Activated B cell treated with CpG ODN at 0.5 μM for 24 hours (primary cell): ENCODE results near the gene CENPC. TPM values are rescaled to one million over a fixed set of nuclear protein-coding genes. Genes with fewer than 3 reads are reported as not detected.
"Not testable (repeated sequence)": the region's sequence is repeated elsewhere in the genome, so short reads cannot be mapped to it uniquely, and the experiment has no call there.

Experiments
- ATAC-seq: fragments of 200-7000 bp; cut with Tn5 transposase; one replicate; pipeline ENCODE4 v1.10.0; 2021; ENCODE audit warnings: low read depth, mild to moderate bottlenecking, moderate library complexity
- CTCF ChIA-PET: fragments of 350-600 bp; sonication (Branson Sonifier 250); formaldehyde crosslinking; loops from one replicate; lab custom pipeline; 2021; ENCODE audit warnings: antibody characterized with exemption; lab: Charles Lee
- POLR2A ChIA-PET: fragments of 350-600 bp; sonication (Branson Sonifier 250); formaldehyde crosslinking; loops from one replicate; lab custom pipeline; 2021; ENCODE audit warnings: antibody characterized with exemption; lab: Charles Lee
- DNase-seq: peaks from one replicate; pipeline ENCODE4 v3.0.0; 2022
- H3K27ac Mint-ChIP-seq: one replicate; pipeline ENCODE4 v1.8.0; 2020; ENCODE audit warnings: mixed read lengths
- H3K27me3 Mint-ChIP-seq: one replicate; pipeline ENCODE4 v1.8.0; 2021; ENCODE audit warnings: mixed read lengths
- H3K36me3 Mint-ChIP-seq: one replicate; pipeline ENCODE4 v1.8.0; 2021; ENCODE audit warnings: low read depth, mixed read lengths
- H3K4me1 Mint-ChIP-seq: one replicate; pipeline ENCODE4 v1.8.0; 2021; ENCODE audit warnings: mixed read lengths
- H3K4me3 Mint-ChIP-seq: one replicate; pipeline ENCODE4 v1.8.0; 2020; ENCODE audit warnings: mild to moderate bottlenecking, mixed read lengths
- H3K9me3 Mint-ChIP-seq: one replicate; pipeline ENCODE4 v1.8.0; 2020; ENCODE audit warnings: mixed read lengths
- intact Hi-C: fragments of 100-400 bp; cut with micrococcal nuclease; formaldehyde crosslinking; loops from one replicate; pipeline ENCODE4 v1.15.1; 2024
- total RNA-seq: library from RNA; stranded (reverse); gene quantifications from 2 replicates; pipeline ENCODE4 v1.2.3, GENCODE V29; 2022
- TF ChIP-seq, protein P1 (sequence below): fragments of 200-600 bp; IDR thresholded peaks from one replicate; pipeline ENCODE4 v1.8.0; 2022; ENCODE audit warnings: antibody characterized with exemption, mild to moderate bottlenecking

Gene CENPC
- total RNA-seq, 1 donor from 2014 or later: 46.0 TPM

DNA sequence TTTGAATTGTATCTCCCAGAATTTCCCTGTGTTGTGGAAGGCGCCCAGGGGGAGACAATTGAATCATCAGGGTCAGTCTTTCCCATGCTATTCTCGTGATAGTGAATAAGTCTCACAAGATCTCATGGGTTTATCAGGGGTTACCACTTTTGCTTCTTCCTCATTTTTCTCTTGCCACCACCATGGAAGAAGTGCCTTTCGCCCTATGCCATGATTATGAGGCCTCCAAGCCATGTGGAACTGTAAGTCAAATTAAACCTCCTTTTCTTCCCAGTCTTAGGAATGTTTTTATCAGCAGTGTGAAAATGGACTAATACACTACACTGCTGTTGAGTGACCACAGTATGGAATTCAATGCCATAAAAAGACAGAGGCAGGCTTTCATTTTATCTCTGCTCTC lies 12.2 kb downstream of the CENPC start:
- Mint-ChIP-seq H3K27ac (no peak overlapping the region), H3K27me3 (no peaks in the 10 kb centered on the region), H3K36me3 (peaks cover 84% of the 10 kb centered on the region), H3K4me3 (no peak overlapping the region), H3K9me3 (peaks cover 1% of the 10 kb centered on the region), H3K4me1 (peaks cover 10% of the 10 kb centered on the region)
- intact Hi-C loops: no loop called here
- ChIA-PET POLR2A (no interaction called here), CTCF (no interaction called here)
- DNase-seq: no peak
- TF ChIP-seq, protein P1, sequence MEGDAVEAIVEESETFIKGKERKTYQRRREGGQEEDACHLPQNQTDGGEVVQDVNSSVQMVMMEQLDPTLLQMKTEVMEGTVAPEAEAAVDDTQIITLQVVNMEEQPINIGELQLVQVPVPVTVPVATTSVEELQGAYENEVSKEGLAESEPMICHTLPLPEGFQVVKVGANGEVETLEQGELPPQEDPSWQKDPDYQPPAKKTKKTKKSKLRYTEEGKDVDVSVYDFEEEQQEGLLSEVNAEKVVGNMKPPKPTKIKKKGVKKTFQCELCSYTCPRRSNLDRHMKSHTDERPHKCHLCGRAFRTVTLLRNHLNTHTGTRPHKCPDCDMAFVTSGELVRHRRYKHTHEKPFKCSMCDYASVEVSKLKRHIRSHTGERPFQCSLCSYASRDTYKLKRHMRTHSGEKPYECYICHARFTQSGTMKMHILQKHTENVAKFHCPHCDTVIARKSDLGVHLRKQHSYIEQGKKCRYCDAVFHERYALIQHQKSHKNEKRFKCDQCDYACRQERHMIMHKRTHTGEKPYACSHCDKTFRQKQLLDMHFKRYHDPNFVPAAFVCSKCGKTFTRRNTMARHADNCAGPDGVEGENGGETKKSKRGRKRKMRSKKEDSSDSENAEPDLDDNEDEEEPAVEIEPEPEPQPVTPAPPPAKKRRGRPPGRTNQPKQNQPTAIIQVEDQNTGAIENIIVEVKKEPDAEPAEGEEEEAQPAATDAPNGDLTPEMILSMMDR: no peak
- ATAC-seq: no peak

DNA sequence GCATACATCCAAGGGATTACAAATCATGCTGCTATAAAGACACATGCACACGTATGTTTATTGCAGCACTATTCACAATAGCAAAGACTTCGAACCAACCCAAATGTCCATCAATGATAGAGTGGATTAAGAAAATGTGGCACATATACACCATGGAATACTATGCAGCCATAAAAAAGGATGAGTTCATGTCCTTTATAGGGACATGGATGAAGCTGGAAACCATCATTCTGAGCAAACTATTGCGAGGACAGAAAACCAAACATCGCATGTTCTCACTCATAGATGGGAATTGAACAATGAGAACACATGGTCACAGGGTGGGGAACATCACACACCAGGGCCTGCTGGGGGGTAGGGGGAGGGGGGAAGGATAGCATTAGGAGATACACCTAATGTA lies 12.9 kb downstream of the CENPC start:
- H3K27ac Mint-ChIP-seq, H3K27me3 Mint-ChIP-seq, DNase-seq, H3K9me3 Mint-ChIP-seq, ATAC-seq, CTCF ChIA-PET, H3K4me3 Mint-ChIP-seq, intact Hi-C loops: not testable (repeated sequence)
- peaks cover 14% of the 10 kb centered on the region for H3K4me1 Mint-ChIP-seq
- peaks cover 82% of the 10 kb centered on the region for H3K36me3 Mint-ChIP-seq
- POLR2A ChIA-PET: interaction anchor here (0.7 kb wide), 1 partner anchor 92 kb away, joined by 5 read pairs; no protein-coding TSS in a partner anchor

DNA sequence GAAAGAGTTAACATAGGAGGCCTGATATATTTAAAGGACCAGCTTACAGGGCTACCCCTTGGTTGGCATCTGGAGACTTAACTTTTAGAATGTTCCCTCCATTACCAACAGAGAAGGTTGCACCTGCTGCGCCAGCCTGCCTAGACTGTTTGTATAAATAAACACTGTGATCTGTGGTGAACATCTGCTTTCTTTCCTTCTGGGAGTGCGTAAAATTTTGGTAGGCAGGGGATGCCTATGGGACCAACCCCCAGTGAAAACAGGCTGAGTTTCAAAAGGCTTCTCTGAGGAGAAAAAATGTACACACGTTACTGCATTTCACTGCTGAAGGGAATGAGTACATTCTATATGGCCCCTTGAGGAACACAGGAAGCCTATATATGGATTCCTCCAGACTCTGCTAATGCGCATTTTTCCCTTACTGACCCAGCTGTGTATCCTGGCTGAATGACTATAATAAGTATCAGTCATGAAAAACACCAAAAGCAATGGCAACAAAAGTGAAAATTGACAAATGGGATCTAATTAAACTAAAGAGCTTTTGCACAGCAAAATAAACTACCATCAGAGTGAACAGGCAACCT lies 13.8 kb downstream of the CENPC start:
- CTCF ChIA-PET: no interaction called here

DNA sequence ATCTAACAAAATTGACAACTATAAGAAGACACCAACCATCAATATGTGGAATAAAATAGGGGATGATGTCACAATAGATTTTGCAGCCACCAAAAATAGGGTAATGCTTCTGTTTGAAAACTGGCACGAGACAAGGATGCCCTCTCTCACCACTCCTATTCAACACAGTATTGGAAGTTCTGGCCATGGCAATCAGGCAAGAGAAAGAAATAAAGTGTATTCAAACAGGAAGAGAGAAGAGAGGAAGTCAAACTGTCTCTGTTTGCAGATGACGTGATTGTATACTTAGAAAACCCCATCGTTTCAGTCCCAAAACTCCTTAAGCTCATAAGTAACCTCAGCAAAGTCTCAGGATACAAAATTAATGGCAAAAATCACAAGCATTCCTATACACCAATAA lies 21.2 kb downstream of the CENPC start:
- Mint-ChIP-seq H3K36me3 (peaks cover 74% of the 10 kb centered on the region), H3K4me1 (peaks cover 43% of the 10 kb centered on the region)
- H3K27me3 Mint-ChIP-seq, H3K27ac Mint-ChIP-seq, H3K4me3 Mint-ChIP-seq, DNase-seq, intact Hi-C loops, CTCF ChIA-PET, POLR2A ChIA-PET, H3K9me3 Mint-ChIP-seq, ATAC-seq: not testable (repeated sequence)

More for the DNA sequence above, 13.8 kb downstream of the CENPC start:
- Mint-ChIP-seq H3K9me3 (peaks cover 1% of the 10 kb centered on the region), H3K4me1 (peaks cover 22% of the 10 kb centered on the region), H3K27me3 (no peaks in the 10 kb centered on the region), H3K27ac (no peak overlapping the region), H3K36me3 (peaks cover 85% of the 10 kb centered on the region), H3K4me3 (no peak overlapping the region)
- POLR2A ChIA-PET: no interaction called here
- intact Hi-C loops: no loop called here
- TF ChIP-seq, protein P1: no peak
- DNase-seq: no peak
- ATAC-seq: no peak

DNA sequence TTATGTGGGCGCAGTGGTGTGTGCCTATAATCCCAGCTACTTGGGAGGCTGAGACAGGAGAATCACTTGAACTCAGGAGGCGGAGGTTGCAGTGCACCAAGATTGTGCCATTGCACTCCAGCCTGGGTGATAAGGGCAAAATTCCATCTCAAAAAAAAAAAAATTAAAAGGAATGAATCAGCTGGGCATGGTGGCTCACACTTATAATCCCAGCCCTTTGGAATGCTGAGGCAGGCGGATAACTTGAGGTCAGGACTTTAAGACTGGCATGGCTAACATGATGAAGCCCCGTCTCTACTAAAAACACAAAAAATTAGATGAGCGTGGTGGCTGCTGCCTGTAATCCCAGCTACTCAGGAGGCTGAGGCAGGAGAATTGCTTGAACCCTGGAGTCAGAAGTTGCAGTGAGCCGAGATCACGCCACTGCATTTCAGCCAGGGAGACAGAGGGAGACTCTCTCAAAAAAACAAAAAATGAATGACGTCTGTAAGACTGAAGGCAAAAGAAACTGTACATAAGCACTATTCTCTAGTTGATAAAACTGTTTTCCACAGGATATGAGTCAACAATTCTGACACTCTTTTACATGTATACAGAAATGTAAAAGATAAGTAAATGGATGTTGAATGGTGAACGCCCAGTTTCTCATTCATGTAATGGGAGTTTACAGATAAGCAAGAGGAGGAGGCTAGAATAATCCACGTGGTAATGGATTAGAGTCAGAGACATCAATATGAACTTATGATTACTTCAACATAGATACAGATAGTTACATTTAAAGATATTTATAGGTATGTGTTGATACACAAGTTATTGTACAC lies 22.2 kb downstream of the CENPC start:
- Mint-ChIP-seq H3K4me3 (no peak overlapping the region), H3K36me3 (peaks cover 74% of the 10 kb centered on the region), H3K27ac (no peak overlapping the region), H3K27me3 (no peaks in the 10 kb centered on the region), H3K9me3 (no peaks in the 10 kb centered on the region), H3K4me1 (peaks cover 37% of the 10 kb centered on the region)
- DNase-seq (no peak), ATAC-seq (no peak)
- intact Hi-C loops: no loop called here
- TF ChIP-seq, protein P1: no peak
- CTCF ChIA-PET: no interaction called here
- POLR2A ChIA-PET: no interaction called here

DNA sequence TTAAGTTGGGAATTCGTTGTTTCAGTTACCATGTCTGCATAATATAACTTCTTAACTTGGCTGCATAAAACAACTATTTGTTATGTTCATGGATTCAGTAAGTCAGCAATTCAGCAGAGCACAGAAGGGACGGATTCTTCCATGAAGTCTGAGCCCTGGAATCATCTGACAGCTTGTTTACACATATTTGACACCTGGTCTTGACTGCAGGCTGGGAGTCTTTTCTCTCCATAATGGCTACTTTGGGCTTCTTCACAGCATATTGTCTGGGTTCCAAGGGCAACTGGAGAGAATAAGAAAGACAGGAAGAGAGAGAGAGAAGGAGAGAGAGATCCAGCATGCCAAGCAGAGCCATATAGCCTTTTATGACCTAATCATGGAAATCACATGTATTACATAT lies 23.1 kb downstream of the CENPC start:
- no peak overlapping the region for H3K4me3 Mint-ChIP-seq
- intact Hi-C loops: no loop called here
- CTCF ChIA-PET: no interaction called here
- TF ChIP-seq, protein P1: no peak
- H3K27ac Mint-ChIP-seq: no peak overlapping the region
- ATAC-seq (no peak), DNase-seq (no peak)
- H3K4me1 Mint-ChIP-seq: peaks cover 32% of the 10 kb centered on the region
- no peaks in the 10 kb centered on the region for H3K9me3 Mint-ChIP-seq
- H3K27me3 Mint-ChIP-seq: no peaks in the 10 kb centered on the region
- H3K36me3 Mint-ChIP-seq: peaks cover 74% of the 10 kb centered on the region
- POLR2A ChIA-PET: no interaction called here
